RWPE1 (cell line): ENCODE data around the gene FUT6.

ENCODE experiments used
- CTCF ChIA-PET: fragments of 350-600 bp; sonication (Branson Sonifier 250); formaldehyde crosslinking; extraction: SDS; loops from one replicate; lab custom pipeline; 2021; lab: Yijun Ruan, JAX
- POLR2A ChIA-PET: fragments of 400-600 bp; formaldehyde crosslinking; extraction: SDS; loops from one replicate; lab custom pipeline; 2020; ENCODE audit warnings: antibody characterized with exemption; ENCODE audit not compliant: low non-redundant PET; lab: Yijun Ruan, JAX
- DNase-seq: peaks from one replicate; pipeline ENCODE4 v3.0.0; 2012; ENCODE audit warnings: low spot score
- H3K27ac ChIP-seq: fragments of 450-650 bp; 2 replicates; pipeline ENCODE4 v1.5.1; 2017
- TF ChIP-seq, protein P1 (sequence below): fragments of 450-650 bp; conservative IDR thresholded peaks from 2 replicates; pipeline ENCODE4 v1.5.1; 2017; ENCODE audit warnings: low read depth, mild to moderate bottlenecking

Gene FUT6

DNA sequence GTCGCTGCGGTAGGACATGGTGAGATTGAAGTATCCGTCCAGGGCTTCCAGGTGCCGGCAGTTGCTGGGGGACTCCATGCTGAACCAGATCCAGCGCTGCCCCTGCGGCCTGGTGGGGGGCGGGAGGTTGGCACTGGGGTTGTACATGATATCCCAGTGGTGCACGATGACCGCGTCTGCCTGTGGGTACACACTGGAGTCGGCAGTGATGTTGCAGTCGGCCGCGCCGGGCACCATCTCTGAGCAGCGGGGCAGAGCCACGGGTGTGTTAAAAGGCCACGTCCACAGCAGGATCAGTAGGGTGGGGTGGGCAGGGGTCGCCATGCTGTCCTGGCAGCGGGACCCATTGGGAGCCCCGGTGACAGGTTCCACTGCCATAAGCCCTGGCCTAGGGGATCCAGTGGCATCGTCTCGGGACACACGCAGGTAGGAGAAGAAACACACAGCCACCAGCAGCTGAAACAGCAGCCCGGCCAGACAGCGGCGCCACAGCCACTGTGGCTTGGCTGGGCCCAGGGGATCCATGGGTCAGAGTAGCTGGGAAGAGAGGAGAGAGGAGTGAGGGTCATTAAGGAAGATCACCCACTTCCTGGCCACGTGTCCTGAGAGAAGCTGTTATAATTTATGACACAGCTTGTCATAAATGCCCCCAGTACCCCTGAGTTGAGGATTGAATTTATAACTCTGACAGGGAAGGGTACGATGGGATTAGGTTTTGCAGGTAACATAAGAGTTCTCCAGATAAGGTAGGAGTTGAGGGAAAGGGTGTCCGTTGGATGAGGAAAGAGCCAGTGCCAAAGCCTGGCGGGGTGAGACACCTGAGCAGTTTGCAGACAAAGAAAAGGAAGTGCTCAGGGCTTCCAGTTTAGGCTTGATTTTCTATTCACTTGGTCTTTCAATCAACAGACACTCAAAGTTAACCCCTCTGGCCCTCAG is 28.0 kb upstream of the FUT6 start:
- no peak for DNase-seq
- ChIA-PET CTCF (no interaction called here), POLR2A (no interaction called here)
- TF ChIP-seq, protein P1, sequence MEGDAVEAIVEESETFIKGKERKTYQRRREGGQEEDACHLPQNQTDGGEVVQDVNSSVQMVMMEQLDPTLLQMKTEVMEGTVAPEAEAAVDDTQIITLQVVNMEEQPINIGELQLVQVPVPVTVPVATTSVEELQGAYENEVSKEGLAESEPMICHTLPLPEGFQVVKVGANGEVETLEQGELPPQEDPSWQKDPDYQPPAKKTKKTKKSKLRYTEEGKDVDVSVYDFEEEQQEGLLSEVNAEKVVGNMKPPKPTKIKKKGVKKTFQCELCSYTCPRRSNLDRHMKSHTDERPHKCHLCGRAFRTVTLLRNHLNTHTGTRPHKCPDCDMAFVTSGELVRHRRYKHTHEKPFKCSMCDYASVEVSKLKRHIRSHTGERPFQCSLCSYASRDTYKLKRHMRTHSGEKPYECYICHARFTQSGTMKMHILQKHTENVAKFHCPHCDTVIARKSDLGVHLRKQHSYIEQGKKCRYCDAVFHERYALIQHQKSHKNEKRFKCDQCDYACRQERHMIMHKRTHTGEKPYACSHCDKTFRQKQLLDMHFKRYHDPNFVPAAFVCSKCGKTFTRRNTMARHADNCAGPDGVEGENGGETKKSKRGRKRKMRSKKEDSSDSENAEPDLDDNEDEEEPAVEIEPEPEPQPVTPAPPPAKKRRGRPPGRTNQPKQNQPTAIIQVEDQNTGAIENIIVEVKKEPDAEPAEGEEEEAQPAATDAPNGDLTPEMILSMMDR, result no peak
- H3K27ac ChIP-seq, result no peak overlapping the region

DNA sequence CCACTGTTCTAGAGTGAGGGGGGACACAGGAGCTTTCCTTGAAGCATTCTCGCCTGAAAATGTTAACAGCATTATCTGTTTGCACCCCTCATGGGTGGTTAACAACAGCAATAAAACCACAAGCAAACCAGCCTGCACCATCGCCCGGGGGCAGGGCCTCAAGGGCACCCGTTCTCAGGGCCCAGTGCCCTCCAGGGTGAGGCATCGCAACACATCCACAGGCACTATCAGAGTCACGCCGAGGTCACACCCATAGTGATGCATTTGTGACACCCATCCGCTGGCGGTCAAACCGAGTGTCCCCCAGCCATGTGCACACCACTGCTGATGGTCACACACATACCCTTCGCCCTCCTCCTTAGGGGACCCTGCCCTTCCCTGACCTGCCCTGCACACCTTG is 26.3 kb upstream of the FUT6 start:
- ChIA-PET POLR2A (interaction anchor here (0.6 kb wide), 1 partner anchor 35 kb away, joined by 4 read pairs; no protein-coding TSS in a partner anchor), CTCF (no interaction called here)
- H3K27ac ChIP-seq, result no peak overlapping the region
- no peak for DNase-seq
- TF ChIP-seq, protein P1, result no peak

DNA sequence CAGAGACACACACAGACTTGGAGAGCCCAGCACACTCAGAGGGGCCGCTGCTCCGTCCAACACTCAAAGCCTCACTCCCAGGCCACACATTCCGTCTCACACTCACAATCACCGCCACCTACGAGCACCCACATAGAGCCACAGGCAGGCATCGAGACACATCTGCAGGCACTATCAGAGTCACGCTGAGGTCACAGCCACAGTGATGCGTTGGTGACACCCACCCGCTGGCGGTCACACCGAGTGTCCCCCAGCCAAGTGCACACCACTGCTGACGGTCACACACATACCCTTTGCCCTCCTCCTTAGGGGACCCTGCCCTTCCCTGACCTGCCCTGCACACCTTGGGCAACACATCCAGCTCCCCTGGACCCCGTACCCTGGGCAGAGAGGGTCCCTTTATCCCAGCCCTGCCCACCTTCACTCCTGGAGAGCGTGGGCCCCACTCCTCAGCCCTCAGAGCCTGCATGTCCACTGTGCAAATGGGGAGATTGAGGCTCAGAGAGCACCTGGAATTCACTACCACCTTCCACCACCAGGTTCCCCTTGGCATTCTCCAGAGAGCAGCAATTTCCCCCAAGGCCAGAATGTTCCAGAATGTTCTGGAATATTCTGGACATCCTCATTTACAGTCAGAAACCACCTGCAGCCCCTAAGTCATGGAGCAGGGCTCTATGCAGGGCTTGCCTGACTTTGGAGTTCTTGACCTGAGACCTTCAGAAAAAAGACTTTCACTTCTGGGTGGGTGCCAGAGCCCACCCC is 25.4 kb upstream of the FUT6 start:
- ChIA-PET CTCF (interaction anchor here (0.6 kb wide), 1 partner anchor 76 kb away, joined by 5 read pairs; no protein-coding TSS in a partner anchor), POLR2A (interaction anchor here (0.6 kb wide), 1 partner anchor 34 kb away, joined by 4 read pairs; no protein-coding TSS in a partner anchor)
- no peak for DNase-seq
- H3K27ac ChIP-seq, result no peak overlapping the region
- TF ChIP-seq, protein P1, result no peak

DNA sequence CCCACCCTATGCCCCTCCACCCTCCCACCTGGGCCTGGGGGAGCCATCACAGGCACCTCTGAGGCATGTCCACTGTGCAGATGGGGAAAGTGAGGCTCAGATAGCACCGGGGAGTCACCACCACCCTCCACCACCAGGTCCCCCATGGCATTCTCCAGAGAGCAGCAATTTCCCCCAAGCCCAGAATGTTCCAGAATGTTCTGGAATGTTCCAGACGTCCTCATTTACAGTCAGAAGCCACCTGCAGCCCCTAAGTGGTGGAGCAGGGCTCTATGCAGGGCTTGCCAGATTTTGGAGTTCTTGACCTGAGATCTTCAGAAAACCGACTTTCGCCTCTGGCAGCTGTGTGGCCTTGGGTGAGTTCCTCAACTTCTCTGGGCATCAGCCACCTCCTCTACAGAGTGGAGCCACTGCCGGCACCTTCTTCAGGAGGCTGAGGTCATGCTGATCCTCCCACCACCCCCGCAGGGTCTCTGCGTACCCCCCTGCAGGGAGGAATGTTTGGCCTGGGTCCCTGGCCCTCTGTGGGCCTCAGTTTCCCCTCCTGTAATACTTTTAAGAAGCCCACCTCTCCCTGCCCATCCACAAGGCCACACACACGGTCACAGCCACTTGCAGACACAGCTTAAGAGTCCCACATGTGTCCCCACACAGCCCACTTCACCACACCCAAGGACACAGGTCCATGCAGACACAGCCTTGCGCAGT is 24.7 kb upstream of the FUT6 start:
- no peak for DNase-seq
- CTCF ChIA-PET, result interaction anchor here (0.6 to 0.7 kb wide), 2 partner anchors 77 to 416 kb away, joined by 3 to 5 read pairs; no protein-coding TSS in a partner anchor

DNA sequence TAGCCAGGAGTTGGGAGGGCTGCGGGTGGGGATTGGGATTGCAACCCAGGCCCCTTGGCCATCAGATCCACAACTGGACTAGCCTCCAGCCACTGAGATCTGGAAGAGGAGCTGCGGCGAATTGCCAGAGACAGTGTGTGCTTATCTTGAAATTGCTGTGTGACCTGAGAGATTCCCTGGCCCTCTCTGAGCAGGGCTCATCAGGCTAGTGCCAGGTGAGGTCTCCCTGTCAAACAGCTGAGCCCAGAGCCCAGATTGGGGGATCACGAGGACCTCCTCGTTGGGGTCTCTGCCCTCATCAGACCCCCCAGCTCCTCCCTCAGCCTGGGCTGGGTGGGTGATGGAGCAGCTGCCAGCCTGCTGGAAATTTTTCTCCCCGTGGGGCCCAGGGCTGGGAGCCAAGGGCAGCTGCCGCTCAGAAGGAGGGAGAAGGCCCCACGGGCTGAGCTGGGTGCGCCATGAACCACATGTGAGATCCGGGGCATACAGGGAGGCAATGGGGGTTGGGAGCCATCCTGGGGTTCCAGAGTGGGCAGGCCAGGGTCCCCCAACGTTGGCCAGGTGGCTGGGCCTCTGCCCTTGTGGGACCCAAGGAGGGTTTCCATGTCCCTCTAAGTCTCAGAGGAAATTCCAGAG is 23.6 kb upstream of the FUT6 start:
- TF ChIP-seq, protein P1, result no peak
- DNase-seq, result no peak
- ChIA-PET CTCF (interaction anchor here (0.7 kb wide), 1 partner anchor 417 kb away, joined by 3 read pairs; no protein-coding TSS in a partner anchor), POLR2A (no interaction called here)
- H3K27ac ChIP-seq, result no peak overlapping the region

More for the DNA sequence above, 24.7 kb upstream of the FUT6 start:
- POLR2A ChIA-PET, result no interaction called here
- H3K27ac ChIP-seq, result no peak overlapping the region
- TF ChIP-seq, protein P1, result no peak
